Lung (tissue), 12 donors: Measurements from ENCODE around the gene ANKRD6. TPM values are rescaled to one million over a fixed set of nuclear protein-coding genes. Genes with fewer than 3 reads are reported as not detected.

Experiments used
- ATAC-seq: fragments of 200-7000 bp; cut with Tn5 transposase; one replicate; pipeline ENCODE4 v1.9.1; 2020; ENCODE audit warnings: moderate number of reproducible peaks; ENCODE audit not compliant: insufficient read depth, low FRiP score
- DNase-seq, 3 donors: peaks; one replicate each; pipeline ENCODE4 v3.0.0-alpha.2; 2013 to 2017
- H3K27ac ChIP-seq, 2 donors: one replicate each; pipeline ENCODE4 v1.5.1; 2013; ENCODE audit warnings: mild to moderate bottlenecking in 2 of 2, moderate library complexity in 2 of 2, control low read depth in 1 of 2, inconsistent platforms in 1 of 2, low read depth in 1 of 2, low read length in 1 of 2
- H3K27me3 ChIP-seq, 3 donors: one replicate each; pipeline ENCODE4 v1.5.1; 2013; ENCODE audit warnings: low read length in 2 of 3; ENCODE audit not compliant: control insufficient read depth in 3 of 3, insufficient read depth in 3 of 3
- H3K36me3 ChIP-seq, 4 donors: one replicate each; pipeline ENCODE4 v1.5.1; 2013; ENCODE audit warnings: low read length in 4 of 4, mild to moderate bottlenecking in 1 of 4, moderate library complexity in 1 of 4; ENCODE audit not compliant: control insufficient read depth in 4 of 4, insufficient read depth in 4 of 4
- H3K4me1 ChIP-seq, 5 donors: one replicate each; pipeline ENCODE4 v1.5.1; 2013; ENCODE audit warnings: low read length in 5 of 5, mild to moderate bottlenecking in 2 of 5, moderate library complexity in 1 of 5; ENCODE audit not compliant: control insufficient read depth in 5 of 5, insufficient read depth in 5 of 5
- H3K4me3 ChIP-seq: one replicate; pipeline ENCODE4 v1.5.1; 2013; ENCODE audit warnings: mild to moderate bottlenecking, control low read depth, moderate library complexity
- H3K9ac ChIP-seq, 2 donors: one replicate each; pipeline ENCODE4 v1.5.1; 2013; ENCODE audit warnings: low read length in 2 of 2, control low read depth in 1 of 2; ENCODE audit not compliant: insufficient read depth in 1 of 2
- H3K9me3 ChIP-seq, 4 donors: one replicate each; pipeline ENCODE4 v1.5.1; 2013; ENCODE audit warnings: low read length in 3 of 4, mild to moderate bottlenecking in 1 of 4, moderate library complexity in 1 of 4; ENCODE audit not compliant: control insufficient read depth in 4 of 4, insufficient read depth in 3 of 4
- CTCF ChIP-seq: IDR thresholded peaks from 2 replicates; pipeline ENCODE4 v1.5.1; 2012; ENCODE audit warnings: mild to moderate bottlenecking; ENCODE audit errors: control extremely low read depth, extremely low read depth
- WGBS, 2 donors: extraction: QIAGEN DNeasy Blood & Tissue Kit; methylation state at CpG; one replicate each; pipeline ENCODE4 v1.1.7; 2013; 5-methylcytosine and 5-hydroxymethylcytosine counted together
- polyA plus RNA-seq, 2 donors: library from polyadenylated mRNA; stranded (reverse); fragments of 200-250 nt; gene quantifications; one replicate each; pipeline ENCODE4 v1.2.1, GENCODE V29; 2013
- total RNA-seq, 2 donors: library from RNA; depleted of rRNA in 1 of 2; stranded (reverse); fragments of >200 nt in 1 of 2; gene quantifications; one replicate each; pipeline ENCODE4 v1.2.1, GENCODE V29; 2014 to 2021
- donor health status: control.
- donor health status: control.
- donor health status: Bipolar disorder and iron deficiency.
- donor health status: healthy.
- donor health status: DM: yes; HTN: yes; CAD: no.

ANKRD6 gene
- total and polyA plus RNA-seq, 4 donors: 4.4 to 29.4 (median 16.0) TPM

- whole genome bisulfite sequencing, 2 donors: 65 to 75% methylated on average over 6 of the region's 6 CpGs
- H3K27me3 ChIP-seq: no peaks in the 10 kb centered on the region
- DNase-seq: peak; percentile 64 to 78 (median 67)
- no peak overlapping the region for H3K9ac ChIP-seq
- H3K36me3 ChIP-seq: peaks cover 13 to 36% (median 29%) of the 10 kb centered on the region in 4 donors
- no peak for ATAC-seq
- peaks cover 0 to 10% (median 0%) of the 10 kb centered on the region in 5 donors for H3K4me1 ChIP-seq
- H3K9me3 ChIP-seq: no peaks in the 10 kb centered on the region
- H3K27ac ChIP-seq: no peak overlapping the region
- no peak for TF ChIP-seq CTCF
- no peak overlapping the region for H3K4me3 ChIP-seq
Observed at GRCh38 chr6:89669002-89669401, 236.1 kb downstream of the ANKRD6 start.

GRCh38 chr6:89670935-89671565 is 238.1 kb downstream of the ANKRD6 start:
- no peak overlapping the region for H3K27ac ChIP-seq
- H3K4me3 ChIP-seq: no peak overlapping the region
- no peak for ATAC-seq
- no peaks in the 10 kb centered on the region for H3K9me3 ChIP-seq
- TF ChIP-seq CTCF: no peak
- peaks cover 0 to 12% (median 0%) of the 10 kb centered on the region in 5 donors for H3K4me1 ChIP-seq
- H3K9ac ChIP-seq: no peak overlapping the region
- WGBS, 2 donors: 95 to 97% methylated on average over 7 of the region's 7 CpGs
- H3K27me3 ChIP-seq: no peaks in the 10 kb centered on the region
- no peak for DNase-seq
- H3K36me3 ChIP-seq: peaks cover 24 to 46% (median 36%) of the 10 kb centered on the region in 4 donors

DNA sequence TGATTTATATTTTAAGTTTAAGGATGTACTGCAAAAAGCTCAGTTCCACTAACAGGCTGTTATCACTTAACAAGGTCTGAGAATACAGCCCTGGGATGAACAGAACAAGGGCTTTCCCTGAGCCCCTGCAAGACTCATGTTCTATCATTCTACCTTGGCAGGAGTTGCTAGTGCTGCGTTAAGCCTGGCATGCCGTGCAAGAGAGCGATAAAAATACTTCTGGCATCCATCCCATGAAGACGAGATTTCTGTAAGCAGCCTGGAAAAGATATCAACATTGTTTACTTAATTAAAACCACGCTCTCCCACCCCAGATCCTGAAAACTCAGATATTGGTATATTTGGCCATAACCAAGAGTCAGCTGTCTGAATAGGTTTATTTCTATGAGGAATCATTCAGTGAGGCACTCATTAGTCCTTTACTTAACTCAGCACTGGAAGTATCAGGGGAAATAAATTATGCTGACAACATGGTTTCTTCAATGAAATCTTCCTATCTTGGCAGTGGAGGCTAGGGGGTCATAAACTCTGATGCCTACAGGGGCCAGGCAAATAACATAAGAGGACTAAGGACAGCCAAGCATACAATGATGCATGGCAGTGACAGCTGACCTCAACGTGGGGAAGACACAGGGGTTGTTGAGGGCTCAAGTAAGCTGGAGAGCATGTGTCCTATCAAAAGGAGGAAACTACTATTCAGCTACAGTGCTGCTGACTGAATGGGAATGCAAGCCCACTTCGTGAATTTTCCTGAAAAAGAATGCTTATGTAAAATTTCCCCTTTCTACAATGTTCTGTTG is 243.2 kb downstream of the ANKRD6 start:
- Histone ChIP-seq H3K4me3 (no peak overlapping the region), H3K4me1 (peaks cover 0 to 9% (median 5%) of the 10 kb centered on the region in 5 donors), H3K27ac (no peak overlapping the region), H3K9ac (no peak overlapping the region), H3K36me3 (peaks cover 40 to 63% (median 55%) of the 10 kb centered on the region in 4 donors), H3K27me3 (no peaks in the 10 kb centered on the region), H3K9me3 (no peaks in the 10 kb centered on the region)
- 70 to 82% methylated on average over 7 of the region's 7 CpGs for WGBS, 2 donors
- TF ChIP-seq CTCF: no peak
- peak in 2 of 3 donors; percentile 48 to 54 for DNase-seq
- ATAC-seq: no peak
